HepG2 (cell line): ENCODE data around the gene RPS2. TPM values are rescaled to one million over a fixed set of nuclear protein-coding genes. Genes with fewer than 3 reads are reported as not detected.

Experiments used
- ATAC-seq: fragments of 200-7000 bp; cut with Tn5 transposase; 3 replicates; pipeline ENCODE4 v1.9.1; 2020; ENCODE audit warnings: mild to moderate bottlenecking, moderate library complexity
- BruUV-seq: library from RNA; stranded (reverse); fragments of 400-500 nt; replicated peaks from 2 replicates; lab custom pipeline; 2021; lab: Mats Ljungman, UMichigan
- CTCF ChIA-PET: fragments of 300-600 bp; formaldehyde crosslinking; extraction: SDS; loops from one replicate; lab custom pipeline; 2021; ENCODE audit warnings: low total read pairs, inconsistent platforms, low intra/inter-chr PET ratio; lab: Yijun Ruan, JAX
- POLR2A ChIA-PET: fragments of 350-600 bp; sonication (Branson Sonifier 250); formaldehyde crosslinking; loops from one replicate; lab custom pipeline; 2020; ENCODE audit warnings: antibody characterized with exemption, inconsistent platforms; lab: Yijun Ruan, JAX
- DNase-seq: peaks from one replicate; pipeline ENCODE4 v3.0.0-alpha.2; 2015; ENCODE audit warnings: low spot score
- FAIRE-seq: peaks from 3 replicates; lab custom pipeline; 2011; peaks lifted over from hg19 to GRCh38; lab: Jason Lieb, UNC
- H2AFZ ChIP-seq: one replicate; pipeline ENCODE4 v1.6.1; 2011; ENCODE audit warnings: low read length, inconsistent platforms
- H3K27ac ChIP-seq: fragments of 300-600 bp; 3 replicates; pipeline ENCODE4 v1.8.0; 2011; ENCODE audit warnings: mixed run types, mild to moderate bottlenecking, mixed read lengths, low read length, inconsistent platforms; ENCODE audit not compliant: insufficient read depth; ENCODE audit errors: extremely low read length
- H3K27me3 ChIP-seq, 2 experiments: fragments of 200-600 bp in 1 of 2; 2 replicates in 1 of 2; 3 replicates in 1 of 2; pipeline versions ENCODE4 v1.6.0 to v1.8.0; 2011; ENCODE audit warnings: low read length in 2 of 2, mild to moderate bottlenecking in 2 of 2, moderate library complexity in 2 of 2, inconsistent platforms in 1 of 2; ENCODE audit not compliant: insufficient read depth in 2 of 2, control insufficient read depth in 1 of 2
- H3K36me3 ChIP-seq, 2 experiments: fragments of 200-600 bp in 1 of 2; replicated peaks in 1 of 2; 2 replicates in 1 of 2; 3 replicates in 1 of 2; pipeline versions ENCODE4 v1.5.1 to v1.8.0; 2011; ENCODE audit warnings: low read length in 2 of 2, inconsistent platforms in 1 of 2; ENCODE audit not compliant: insufficient read depth in 2 of 2, control insufficient read depth in 1 of 2
- H3K4me1 ChIP-seq: 2 replicates; pipeline ENCODE4 v1.5.1; 2012; ENCODE audit warnings: low read length, inconsistent platforms; ENCODE audit not compliant: insufficient read depth
- H3K4me2 ChIP-seq: 2 replicates; pipeline ENCODE4 v1.6.0; 2011; ENCODE audit warnings: low read depth, low read length, inconsistent platforms
- H3K4me3 ChIP-seq, 3 experiments: fragments of 200-600 bp in 1 of 3; sonication (generic), shearing (Covaris generic) in 1 of 3; replicated peaks in 1 of 3; 2 replicates each; pipeline ENCODE4 v1.5.1; 2011 to 2016; ENCODE audit warnings: low read length in 3 of 3, inconsistent platforms in 2 of 3, low read depth in 2 of 3, mild to moderate bottlenecking in 2 of 3, control low read depth in 1 of 3, mixed read lengths in 1 of 3; ENCODE audit not compliant: insufficient read depth in 1 of 3
- H3K79me2 ChIP-seq: one replicate; pipeline ENCODE4 v1.6.1; 2011; ENCODE audit warnings: low read length, inconsistent platforms; ENCODE audit not compliant: insufficient read depth
- H3K9ac ChIP-seq: 2 replicates; pipeline ENCODE4 v1.6.0; 2011; ENCODE audit warnings: mild to moderate bottlenecking, low read depth, low read length, inconsistent platforms; ENCODE audit not compliant: insufficient read depth
- H3K9me3 ChIP-seq: 2 replicates; pipeline ENCODE4 v1.5.1; 2012; ENCODE audit warnings: mild to moderate bottlenecking, low read length
- H4K20me1 ChIP-seq: 2 replicates; pipeline ENCODE4 v1.6.0; 2011; ENCODE audit warnings: inconsistent platforms, mild to moderate bottlenecking, low read length, moderate library complexity; ENCODE audit not compliant: insufficient read depth
- EED ChIP-seq: sonication (generic); formaldehyde crosslinking; IDR thresholded peaks from 2 replicates; pipeline ENCODE4 v1.5.0; 2020; ENCODE audit warnings: mild to moderate bottlenecking, missing genetic modification reagents
- KAT2B ChIP-seq: fragments of 150-350 bp; IDR thresholded peaks from 2 replicates; pipeline ENCODE4 v1.6.1; 2014; ENCODE audit warnings: low read depth, low read length, borderline replicate concordance
- SUZ12 ChIP-seq: fragments of 150-350 bp; IDR thresholded peaks from 2 replicates; pipeline ENCODE4 v1.6.1; 2014; ENCODE audit warnings: low read depth, low read length
- WGBS: methylation state at CpG from one replicate; pipeline ENCODE4 v1.1.6; 2017; ENCODE audit warnings: low lambda C conversion rate; 5-methylcytosine and 5-hydroxymethylcytosine counted together
- in situ Hi-C: cut with HindIII; loops from 2 replicates; pipeline ENCODE4 v1.10.0; 2017; ENCODE audit warnings: low pct_unique_long_range_greater_than_20kb; ENCODE audit not compliant: extremely low pct_ligation_motif_present
- intact Hi-C: fragments of 100-400 bp; cut with micrococcal nuclease; formaldehyde crosslinking; loops from one replicate; pipeline ENCODE4 v1.10.0; 2022; ENCODE audit not compliant: unreplicated experiment
- polyA plus RNA-seq, 8 experiments: library from polyadenylated mRNA; depleted of rRNA in 3 of 8; stranded (reverse) in 7 of 8; unstranded in 1 of 8; fragments of >200 nt; fragmentation: Illumina TruSeq in 4 of 8; extraction: Trizol in 4 of 8; gene quantifications; 2 replicates each; pipeline versions ENCODE4 v1.2.1 to v1.2.3, GENCODE V29; 2011 to 2016; ENCODE audit warnings: low read depth in 4 of 8, missing spikeins in 1 of 8, mixed read lengths in 1 of 8; ENCODE audit not compliant: insufficient read depth in 1 of 8
- total RNA-seq, 5 experiments: library from RNA; depleted of rRNA; stranded (reverse); fragments of >200 nt; fragmentation: Illumina TruSeq; extraction: Trizol; gene quantifications; 2 replicates each; pipeline ENCODE4 v1.2.3, GENCODE V29; 2016; ENCODE audit warnings: low read depth in 1 of 5
- TF ChIP-seq, protein P1 (sequence below): sonication (generic); formaldehyde crosslinking; IDR thresholded peaks from 2 replicates; pipeline ENCODE4 v1.4.0; 2020; ENCODE audit warnings: missing genetic modification reagents
- TF ChIP-seq, protein P2 (sequence below): sonication (generic); formaldehyde crosslinking; IDR thresholded peaks from 2 replicates; pipeline ENCODE4 v1.9.0; 2022; ENCODE audit warnings: low read depth, missing genetic modification reagents

Gene RPS2
- total and polyA plus RNA-seq, 2 of the 13 experiments (the other 11 are each of a cell fraction or from before 2014, with no cell fraction given): 1,908 to 4,514 TPM

DNA sequence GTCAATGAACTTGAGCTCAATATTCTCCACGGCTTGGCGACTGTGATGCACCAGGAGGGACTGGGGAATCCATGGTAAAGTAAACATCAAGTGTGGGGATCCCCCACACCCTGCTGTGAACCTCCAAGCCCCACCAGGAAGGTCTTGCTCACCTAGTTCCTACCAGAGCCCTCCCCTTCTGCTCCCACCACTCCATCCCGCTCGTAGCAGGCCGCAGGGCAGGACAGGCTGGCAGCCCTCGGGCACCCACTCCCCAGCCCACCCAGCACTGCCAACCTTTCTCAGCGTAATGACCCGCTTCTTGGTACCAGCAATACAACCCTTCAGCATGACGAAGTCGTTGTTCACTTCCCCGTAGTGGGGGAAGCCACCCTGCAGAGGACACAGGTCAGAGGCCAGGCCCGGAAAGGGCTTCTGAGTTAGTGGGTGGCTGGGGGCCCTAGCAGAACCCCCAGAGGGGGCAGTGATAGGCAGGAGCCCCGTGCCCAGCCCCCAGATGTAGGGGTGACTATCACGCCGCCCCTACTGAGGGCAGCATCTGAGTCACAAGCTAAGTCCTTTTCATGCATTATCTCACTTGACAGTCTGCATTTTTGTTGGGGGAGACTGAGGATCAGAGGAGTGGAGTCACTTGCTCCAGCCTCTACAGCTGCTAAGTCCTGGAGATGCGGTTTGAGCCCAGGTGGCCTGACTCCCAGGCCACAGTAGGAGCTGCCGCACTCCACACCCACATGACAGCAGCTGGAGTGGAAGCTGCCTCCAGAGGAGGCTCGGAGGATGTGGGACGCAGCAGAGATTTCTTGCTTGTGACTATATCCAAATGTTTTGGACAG lies 18.9 kb downstream of the RPS2 start:
- no peak for TF ChIP-seq KAT2B
- Histone ChIP-seq H4K20me1 (no peaks in the 10 kb centered on the region; the same call in 1 of the 2 replicates), H2AFZ (no peak overlapping the region), H3K4me1 (peaks cover 47% of the 10 kb centered on the region), H3K4me2 (peak overlapping the region; percentile 27; the same call in 1 of the 2 replicates), H3K9me3 (no peaks in the 10 kb centered on the region), H3K9ac (no peak overlapping the region), H3K27ac (no peak overlapping the region), H3K27me3 (peaks cover 0 to 5% of the 10 kb centered on the region in 2 experiments; a peak in 1 of 5 replicates), H3K4me3 (no peak overlapping the region), H3K79me2 (peaks cover 14% of the 10 kb centered on the region), H3K36me3 (no peaks in the 10 kb centered on the region)
- POLR2A ChIA-PET: interaction anchor here (1.0 to 3.2 kb wide), 9 partner anchors 10 to 1141 kb away, joined by 3 to 18 read pairs (median 4); partner anchors contain the start of genes RPS2, TBL3 and TRAF7
- intact Hi-C loops (no loop called here), in situ Hi-C loops (no loop called here)
- ATAC-seq (no peak), DNase-seq (no peak), FAIRE-seq (no peak)
- 55% methylated on average over 10 of the region's 19 CpGs for WGBS
- CTCF ChIA-PET: no interaction called here
- no TSS peak for BruUV-seq

DNA sequence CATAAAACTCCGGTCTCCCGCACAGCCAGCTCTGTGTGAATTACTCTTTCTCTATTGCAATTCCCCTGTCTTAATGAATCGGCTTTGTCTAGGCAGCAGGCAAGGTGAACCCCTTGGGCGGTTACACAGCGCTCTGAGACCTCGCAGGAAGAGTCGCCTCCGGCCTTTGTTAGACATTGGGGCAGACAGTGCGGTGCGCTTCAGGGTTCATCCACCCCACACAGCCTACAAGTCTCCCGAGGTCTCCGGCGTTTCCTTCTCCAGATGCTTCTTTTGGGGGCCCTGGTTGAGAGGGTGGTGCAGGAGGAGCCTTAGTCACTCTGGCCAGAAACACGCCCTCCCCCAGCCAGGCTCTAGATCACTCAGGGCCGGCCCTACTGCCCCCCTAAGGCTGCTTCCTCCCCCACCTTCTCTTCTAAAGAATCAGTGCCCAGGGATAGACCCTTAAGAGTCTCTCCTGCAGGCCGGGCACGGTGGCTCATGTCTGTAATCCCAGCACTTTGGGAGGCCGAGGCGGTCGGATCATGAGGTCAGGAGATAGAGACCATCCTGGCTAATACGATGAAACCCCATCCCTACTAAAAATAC lies 19.9 kb downstream of the RPS2 start:
- POLR2A ChIA-PET: interaction anchor here (2.5 to 5.8 kb wide), 4 partner anchors 15 to 21 kb away, joined by 8 to 139 read pairs (median 74); partner anchors contain the start of genes NDUFB10, RNF151 and RPS2
- TF ChIP-seq SUZ12: no peak
- TF ChIP-seq, protein P1, sequence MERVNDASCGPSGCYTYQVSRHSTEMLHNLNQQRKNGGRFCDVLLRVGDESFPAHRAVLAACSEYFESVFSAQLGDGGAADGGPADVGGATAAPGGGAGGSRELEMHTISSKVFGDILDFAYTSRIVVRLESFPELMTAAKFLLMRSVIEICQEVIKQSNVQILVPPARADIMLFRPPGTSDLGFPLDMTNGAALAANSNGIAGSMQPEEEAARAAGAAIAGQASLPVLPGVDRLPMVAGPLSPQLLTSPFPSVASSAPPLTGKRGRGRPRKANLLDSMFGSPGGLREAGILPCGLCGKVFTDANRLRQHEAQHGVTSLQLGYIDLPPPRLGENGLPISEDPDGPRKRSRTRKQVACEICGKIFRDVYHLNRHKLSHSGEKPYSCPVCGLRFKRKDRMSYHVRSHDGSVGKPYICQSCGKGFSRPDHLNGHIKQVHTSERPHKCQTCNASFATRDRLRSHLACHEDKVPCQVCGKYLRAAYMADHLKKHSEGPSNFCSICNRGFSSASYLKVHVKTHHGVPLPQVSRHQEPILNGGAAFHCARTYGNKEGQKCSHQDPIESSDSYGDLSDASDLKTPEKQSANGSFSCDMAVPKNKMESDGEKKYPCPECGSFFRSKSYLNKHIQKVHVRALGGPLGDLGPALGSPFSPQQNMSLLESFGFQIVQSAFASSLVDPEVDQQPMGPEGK: no peak
- TF ChIP-seq, protein P2, sequence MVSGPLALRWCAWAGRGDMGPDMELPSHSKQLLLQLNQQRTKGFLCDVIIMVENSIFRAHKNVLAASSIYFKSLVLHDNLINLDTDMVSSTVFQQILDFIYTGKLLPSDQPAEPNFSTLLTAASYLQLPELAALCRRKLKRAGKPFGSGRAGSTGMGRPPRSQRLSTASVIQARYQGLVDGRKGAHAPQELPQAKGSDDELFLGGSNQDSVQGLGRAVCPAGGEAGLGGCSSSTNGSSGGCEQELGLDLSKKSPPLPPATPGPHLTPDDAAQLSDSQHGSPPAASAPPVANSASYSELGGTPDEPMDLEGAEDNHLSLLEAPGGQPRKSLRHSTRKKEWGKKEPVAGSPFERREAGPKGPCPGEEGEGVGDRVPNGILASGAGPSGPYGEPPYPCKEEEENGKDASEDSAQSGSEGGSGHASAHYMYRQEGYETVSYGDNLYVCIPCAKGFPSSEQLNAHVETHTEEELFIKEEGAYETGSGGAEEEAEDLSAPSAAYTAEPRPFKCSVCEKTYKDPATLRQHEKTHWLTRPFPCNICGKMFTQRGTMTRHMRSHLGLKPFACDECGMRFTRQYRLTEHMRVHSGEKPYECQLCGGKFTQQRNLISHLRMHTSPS (CRISPR knock-in tag): no peak
- no peak for TF ChIP-seq EED
- Histone ChIP-seq H3K9ac (no peak overlapping the region), H3K27me3 (peaks cover 0 to 5% of the 10 kb centered on the region in 2 experiments; a peak in 1 of 5 replicates), H3K79me2 (peaks cover 14% of the 10 kb centered on the region), H3K4me1 (peaks cover 51% of the 10 kb centered on the region), H3K4me3 (no peak overlapping the region), H2AFZ (no peak overlapping the region), H3K27ac (no peak overlapping the region), H3K4me2 (no peak overlapping the region), H3K36me3 (no peaks in the 10 kb centered on the region), H4K20me1 (no peaks in the 10 kb centered on the region; the same call in 1 of the 2 replicates), H3K9me3 (no peaks in the 10 kb centered on the region)
- BruUV-seq: no TSS peak
- in situ Hi-C loops: no loop called here
- DNase-seq (no peak), FAIRE-seq (no peak), ATAC-seq (no peak)
- CTCF ChIA-PET: no interaction called here
- WGBS: 84% methylated on average over 20 of the region's 21 CpGs
- intact Hi-C loops: no loop called here
